SK-N-SH treated with all-trans-retinoic acid at 6 μM for 48 hours (cell line): Measurements from ENCODE around the gene FHDC1.

Experiments
- ATAC-seq: fragments of 200-7000 bp; cut with Tn5 transposase; 3 replicates; pipeline ENCODE4 v1.9.1; 2020; ENCODE audit warnings: mild to moderate bottlenecking, moderate library complexity
- ARNTL ChIP-seq: fragments of 450-650 bp; formaldehyde crosslinking; IDR thresholded peaks from 2 replicates; pipeline ENCODE4 v1.5.0; 2020; ENCODE audit warnings: low read depth, mild to moderate bottlenecking, moderate library complexity, borderline replicate concordance
- BACH2 ChIP-seq: fragments of 250-450 bp; sonication (Bioruptor Pico); IDR thresholded peaks from 2 replicates; pipeline ENCODE4 v1.9.0; 2021; ENCODE audit warnings: mild to moderate bottlenecking, borderline replicate concordance
- CREB5 ChIP-seq: fragments of 250-450 bp; sonication (Bioruptor Pico); IDR thresholded peaks from 2 replicates; pipeline ENCODE4 v1.5.1; 2020; ENCODE audit warnings: low read depth, mild to moderate bottlenecking, moderate library complexity
- CSRNP3 ChIP-seq: fragments of 250-450 bp; sonication (Bioruptor Pico); IDR thresholded peaks from 2 replicates; pipeline ENCODE4 v1.5.1; 2021; ENCODE audit warnings: mild to moderate bottlenecking, moderate library complexity
- ESRRG ChIP-seq: fragments of 250-450 bp; sonication (Bioruptor Pico); IDR thresholded peaks from 2 replicates; pipeline ENCODE4 v1.6.1; 2021; ENCODE audit warnings: mild to moderate bottlenecking
- ISL1 ChIP-seq: fragments of 250-450 bp; sonication (Bioruptor Pico); IDR thresholded peaks from 2 replicates; pipeline ENCODE4 v2.1.2; 2022; ENCODE audit warnings: mild to moderate bottlenecking, moderate library complexity
- OSR1 ChIP-seq: fragments of 250-450 bp; sonication (Bioruptor Pico); IDR thresholded peaks from 2 replicates; pipeline ENCODE4 v1.8.0; 2022; ENCODE audit warnings: moderate library complexity, mild to moderate bottlenecking, inconsistent platforms
- PATZ1 ChIP-seq: fragments of 250-450 bp; sonication (Bioruptor Pico); IDR thresholded peaks from 2 replicates; pipeline ENCODE4 v1.8.0; 2020; ENCODE audit warnings: mild to moderate bottlenecking, moderate library complexity, borderline replicate concordance
- POU6F1 ChIP-seq: fragments of 250-450 bp; sonication (Bioruptor Pico); IDR thresholded peaks from 2 replicates; pipeline ENCODE4 v1.8.0; 2021; ENCODE audit warnings: low read depth, mild to moderate bottlenecking, moderate library complexity, borderline replicate concordance
- PPARA ChIP-seq: fragments of 250-450 bp; sonication (Bioruptor Pico); IDR thresholded peaks from 2 replicates; pipeline ENCODE4 v1.5.0; 2020; ENCODE audit warnings: mild to moderate bottlenecking, borderline replicate concordance
- RARB ChIP-seq: fragments of 250-450 bp; sonication (Bioruptor Pico); IDR thresholded peaks from 2 replicates; pipeline ENCODE4 v1.8.0; 2021; ENCODE audit warnings: mild to moderate bottlenecking, moderate library complexity
- SNAI2 ChIP-seq: fragments of 250-450 bp; sonication (Bioruptor Pico); IDR thresholded peaks from 2 replicates; pipeline ENCODE4 v1.5.0; 2020; ENCODE audit warnings: mild to moderate bottlenecking, moderate library complexity
- TCF4 ChIP-seq: fragments of 250-450 bp; sonication (Bioruptor Pico); IDR thresholded peaks from 2 replicates; pipeline ENCODE4 v1.8.0; 2021; ENCODE audit warnings: mild to moderate bottlenecking, moderate library complexity, borderline replicate concordance
- TOX ChIP-seq: fragments of 250-450 bp; sonication (Bioruptor Pico); IDR thresholded peaks from 2 replicates; pipeline ENCODE4 v1.8.0; 2021; ENCODE audit warnings: mild to moderate bottlenecking, moderate library complexity, borderline replicate concordance
- TSHZ2 ChIP-seq: fragments of 250-450 bp; sonication (Bioruptor Pico); IDR thresholded peaks from 2 replicates; pipeline ENCODE4 v1.5.0; 2020; ENCODE audit warnings: mild to moderate bottlenecking, moderate library complexity
- ZC3H10 ChIP-seq: fragments of 250-450 bp; sonication (Bioruptor Pico); IDR thresholded peaks from 2 replicates; pipeline ENCODE4 v1.5.1; 2021; ENCODE audit warnings: mild to moderate bottlenecking, moderate library complexity
- ZFP3 ChIP-seq: fragments of 250-450 bp; sonication (Bioruptor Pico); IDR thresholded peaks from 2 replicates; pipeline ENCODE4 v1.5.0; 2020; ENCODE audit warnings: mild to moderate bottlenecking, moderate library complexity
- ZFP30 ChIP-seq: fragments of 450-650 bp; formaldehyde crosslinking; IDR thresholded peaks from 2 replicates; pipeline ENCODE4 v1.5.0; 2022; ENCODE audit warnings: mild to moderate bottlenecking, moderate library complexity
- ZNF565 ChIP-seq: fragments of 450-650 bp; formaldehyde crosslinking; conservative IDR thresholded peaks from 2 replicates; pipeline ENCODE4 v1.5.0; 2020; ENCODE audit warnings: low read depth, mild to moderate bottlenecking, moderate library complexity
- ZNF70 ChIP-seq: fragments of 450-650 bp; formaldehyde crosslinking; IDR thresholded peaks from 2 replicates; pipeline ENCODE4 v1.5.0; 2020; ENCODE audit warnings: mild to moderate bottlenecking, moderate library complexity
- ZNF8 ChIP-seq: fragments of 450-650 bp; formaldehyde crosslinking; IDR thresholded peaks from 2 replicates; pipeline ENCODE4 v1.5.0; 2020; ENCODE audit warnings: mild to moderate bottlenecking, moderate library complexity

FHDC1 gene

GRCh38 chr4:152909901-152910300 is 26.2 kb upstream of the FHDC1 start:
- no peak for ATAC-seq
- TF ChIP-seq ZNF8 (CRISPR knock-in tag) = no peak
- no peak for TF ChIP-seq SNAI2 (CRISPR knock-in tag)
- no peak for TF ChIP-seq PPARA (CRISPR knock-in tag)
- TF ChIP-seq POU6F1 (CRISPR knock-in tag) = no peak
- no peak for TF ChIP-seq RARB
- no peak for TF ChIP-seq TSHZ2
- TF ChIP-seq PATZ1 (CRISPR knock-in tag) = no peak

GRCh38 chr4:152910521-152910920 is 25.6 kb upstream of the FHDC1 start:
- ATAC-seq = no peak
- no peak for TF ChIP-seq TOX (CRISPR knock-in tag)
- TF ChIP-seq TCF4 (CRISPR knock-in tag) = no peak
- no peak for TF ChIP-seq ESRRG (CRISPR knock-in tag)
- no peak for TF ChIP-seq BACH2 (CRISPR knock-in tag)
- no peak for TF ChIP-seq PATZ1 (CRISPR knock-in tag)
- TF ChIP-seq ZC3H10 (CRISPR knock-in tag) = no peak
- TF ChIP-seq CSRNP3 = no peak
- no peak for TF ChIP-seq ISL1
- no peak for TF ChIP-seq OSR1 (CRISPR knock-in tag)

GRCh38 chr4:152917543-152918395 is 18.4 kb upstream of the FHDC1 start:
- TF ChIP-seq PPARA (CRISPR knock-in tag) = no peak
- ATAC-seq = no peak

- no peak for ATAC-seq
- TF ChIP-seq ARNTL (CRISPR knock-in tag) (no peak), ZFP3 (CRISPR knock-in tag) (no peak), ESRRG (CRISPR knock-in tag) (no peak), TOX (CRISPR knock-in tag) (no peak), CSRNP3 (no peak), ZNF70 (CRISPR knock-in tag) (no peak), ZFP30 (CRISPR knock-in tag) (no peak), CREB5 (CRISPR knock-in tag) (no peak), ISL1 (no peak), POU6F1 (CRISPR knock-in tag) (no peak), ZNF565 (no peak), ZC3H10 (CRISPR knock-in tag) (no peak), ZNF8 (CRISPR knock-in tag) (no peak)
Observed at GRCh38 chr4:152919826-152920225, 16.3 kb upstream of the FHDC1 start.
